Breast epithelium (tissue), 4 donors: ENCODE results near the gene CCDC85C. TPM values are rescaled to one million over a fixed set of nuclear protein-coding genes. Genes with fewer than 3 reads are reported as not detected.

Experiments
- DNase-seq, 2 donors: peaks; one replicate each; pipeline ENCODE4 v3.0.0-alpha.2; 2019; ENCODE audit warnings: low spot score in 2 of 2
- H3K27ac ChIP-seq, 2 donors: fragments of 200-600 bp; sonication (generic) in 1 of 2; one replicate each; pipeline ENCODE4 v1.5.1; 2016 to 2019; ENCODE audit warnings: mild to moderate bottlenecking in 1 of 2
- H3K27me3 ChIP-seq, 2 donors: fragments of 200-600 bp; sonication (generic) in 1 of 2; one replicate each; pipeline versions ENCODE4 v1.5.1 to v1.6.0; 2017 to 2019; ENCODE audit warnings: control low read depth in 1 of 2, mild to moderate bottlenecking in 1 of 2
- H3K36me3 ChIP-seq: fragments of 200-600 bp; one replicate; pipeline ENCODE4 v1.5.1; 2019
- H3K4me1 ChIP-seq, 2 donors: fragments of 200-600 bp; sonication (generic); one replicate each; pipeline ENCODE4 v1.5.1; 2016 to 2019; ENCODE audit warnings: control low read depth in 1 of 2
- H3K4me3 ChIP-seq, 3 donors: fragments of 200-600 bp; sonication (generic); 1 replicate in 2 of 3; 2 replicates in 1 of 3; pipeline ENCODE4 v1.5.1; 2016 to 2019; ENCODE audit warnings: mild to moderate bottlenecking in 3 of 3, moderate library complexity in 2 of 3
- H3K9me3 ChIP-seq, 2 donors: fragments of 200-600 bp; sonication (generic) in 1 of 2; one replicate each; pipeline ENCODE4 v1.5.1; 2016 to 2019; ENCODE audit warnings: control low read depth in 1 of 2
- CTCF ChIP-seq, 3 donors: fragments of 450-650 bp; IDR thresholded peaks; one replicate each; pipeline ENCODE4 v1.5.1; 2016 to 2017; ENCODE audit warnings: antibody characterized with exemption in 3 of 3, mild to moderate bottlenecking in 3 of 3, moderate library complexity in 3 of 3
- POLR2A ChIP-seq: fragments of 450-650 bp; IDR thresholded peaks from one replicate; pipeline ENCODE4 v1.6.1; 2016; ENCODE audit warnings: antibody characterized with exemption, mild to moderate bottlenecking, moderate library complexity
- POLR2AphosphoS5 ChIP-seq, 3 donors: sonication (generic); formaldehyde crosslinking; IDR thresholded peaks; one replicate each; pipeline ENCODE4 v1.6.1; 2017; ENCODE audit warnings: antibody characterized with exemption in 3 of 3
- intact Hi-C: fragments of 100-400 bp; cut with DNase I; formaldehyde crosslinking; loops from one replicate; pipeline ENCODE4 v1.15.1; 2023; ENCODE audit warnings: low total_unique reads
- total RNA-seq, 3 donors: library from RNA; depleted of rRNA; stranded (reverse); fragments of >200 nt; gene quantifications; one replicate each; pipeline ENCODE4 v1.1.0, GENCODE V29; 2016

The CCDC85C gene
- total RNA-seq, 3 donors from 2014 or later: 1.3 to 8.3 (median 4.3) TPM

GRCh38 chr14:99530407-99531155 lies 73.4 kb downstream of the CCDC85C start:
- H3K36me3 ChIP-seq: no peaks in the 10 kb centered on the region
- H3K4me1 ChIP-seq: no peaks in the 10 kb centered on the region
- no peak overlapping the region for H3K27ac ChIP-seq
- DNase-seq: no peak
- intact Hi-C loops: loop anchor here (1.0 kb wide), 2 partner anchors 12 to 36 kb away; no protein-coding TSS in a partner anchor
- no peak for TF ChIP-seq POLR2AphosphoS5 (IDR thresholded peaks at IDR 0.05)
- TF ChIP-seq POLR2A: no peak
- no peak for TF ChIP-seq CTCF (IDR thresholded peaks at IDR 0.05)
- no peaks in the 10 kb centered on the region for H3K27me3 ChIP-seq
- no peak overlapping the region for H3K4me3 ChIP-seq
- no peaks in the 10 kb centered on the region for H3K9me3 ChIP-seq

- Histone ChIP-seq H3K9me3 (no peaks in the 10 kb centered on the region), H3K36me3 (no peaks in the 10 kb centered on the region), H3K27me3 (no peaks in the 10 kb centered on the region), H3K4me3 (no peak overlapping the region), H3K27ac (no peak overlapping the region), H3K4me1 (no peaks in the 10 kb centered on the region)
- TF ChIP-seq CTCF (IDR thresholded peaks at IDR 0.05) (no peak), POLR2A (no peak), POLR2AphosphoS5 (IDR thresholded peaks at IDR 0.05) (no peak)
- intact Hi-C loops: loop anchor here (1.0 kb wide), 1 partner anchor 12 kb away; no protein-coding TSS in a partner anchor
- DNase-seq: no peak
These were observed 74.1 kb downstream of the CCDC85C start for GRCh38 chr14:99529899-99530298.

GRCh38 chr14:99527427-99528076 lies 76.5 kb downstream of the CCDC85C start:
- intact Hi-C loops: no loop called here
- Histone ChIP-seq H3K9me3 (no peaks in the 10 kb centered on the region), H3K27ac (no peak overlapping the region), H3K27me3 (no peaks in the 10 kb centered on the region), H3K4me3 (no peak overlapping the region), H3K4me1 (peaks cover 0 to 8% of the 10 kb centered on the region in 2 donors), H3K36me3 (no peaks in the 10 kb centered on the region)
- DNase-seq: no peak
- TF ChIP-seq POLR2A: no peak
- TF ChIP-seq POLR2AphosphoS5 (IDR thresholded peaks at IDR 0.05): no peak
- no peak for TF ChIP-seq CTCF (IDR thresholded peaks at IDR 0.05)

DNA sequence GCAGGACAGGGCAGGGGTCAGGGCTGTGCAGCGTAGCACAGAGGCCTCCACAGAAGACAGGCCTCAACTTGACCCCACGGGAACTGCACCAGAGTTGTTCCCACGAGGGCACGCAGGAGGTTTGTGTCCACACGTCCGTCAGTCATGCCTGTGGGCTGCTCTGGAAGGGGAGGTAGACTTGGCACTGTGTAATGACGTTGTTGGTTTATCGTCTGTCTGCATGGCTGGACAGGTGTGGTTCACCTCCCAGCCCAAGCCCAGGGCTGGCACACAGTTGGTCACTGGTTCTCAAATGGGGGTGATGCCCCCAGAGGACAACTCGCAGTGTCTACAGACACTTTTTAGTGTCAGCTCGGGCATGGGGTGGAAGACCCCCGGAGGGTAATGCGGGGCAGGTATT lies 77.0 kb downstream of the CCDC85C start:
- H3K4me1 ChIP-seq: peaks cover 0 to 8% of the 10 kb centered on the region in 2 donors
- no peaks in the 10 kb centered on the region for H3K9me3 ChIP-seq
- DNase-seq: no peak
- H3K4me3 ChIP-seq: no peak overlapping the region
- intact Hi-C loops: no loop called here
- no peaks in the 10 kb centered on the region for H3K27me3 ChIP-seq
- no peak for TF ChIP-seq CTCF (IDR thresholded peaks at IDR 0.05)
- no peaks in the 10 kb centered on the region for H3K36me3 ChIP-seq
- H3K27ac ChIP-seq: no peak overlapping the region

GRCh38 chr14:99525699-99526080 lies 78.3 kb downstream of the CCDC85C start:
- Histone ChIP-seq H3K4me3 (no peak overlapping the region), H3K27ac (no peak overlapping the region), H3K4me1 (peaks cover 0 to 8% of the 10 kb centered on the region in 2 donors), H3K9me3 (no peaks in the 10 kb centered on the region), H3K36me3 (no peaks in the 10 kb centered on the region), H3K27me3 (no peaks in the 10 kb centered on the region)
- intact Hi-C loops: no loop called here
- no peak for DNase-seq
- TF ChIP-seq POLR2AphosphoS5 (IDR thresholded peaks at IDR 0.05) (no peak), CTCF (IDR thresholded peaks at IDR 0.05) (no peak), POLR2A (no peak)
